Activated T-cell treated with anti-CD3 and anti-CD28 coated beads, Interleukin-2, amount 50 U/mL, for 48 hours (primary cell): ENCODE measurements around the gene RXFP3.
"Not testable (repeated sequence)": the region's sequence is repeated elsewhere in the genome, so short reads cannot be mapped to it uniquely, and the experiment has no call there.

Experiments used
- DNase-seq, 2 experiments: peaks; one replicate each; pipeline ENCODE4 v3.0.0-alpha.2; 2020

Gene RXFP3, protein sequence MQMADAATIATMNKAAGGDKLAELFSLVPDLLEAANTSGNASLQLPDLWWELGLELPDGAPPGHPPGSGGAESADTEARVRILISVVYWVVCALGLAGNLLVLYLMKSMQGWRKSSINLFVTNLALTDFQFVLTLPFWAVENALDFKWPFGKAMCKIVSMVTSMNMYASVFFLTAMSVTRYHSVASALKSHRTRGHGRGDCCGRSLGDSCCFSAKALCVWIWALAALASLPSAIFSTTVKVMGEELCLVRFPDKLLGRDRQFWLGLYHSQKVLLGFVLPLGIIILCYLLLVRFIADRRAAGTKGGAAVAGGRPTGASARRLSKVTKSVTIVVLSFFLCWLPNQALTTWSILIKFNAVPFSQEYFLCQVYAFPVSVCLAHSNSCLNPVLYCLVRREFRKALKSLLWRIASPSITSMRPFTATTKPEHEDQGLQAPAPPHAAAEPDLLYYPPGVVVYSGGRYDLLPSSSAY

DNA sequence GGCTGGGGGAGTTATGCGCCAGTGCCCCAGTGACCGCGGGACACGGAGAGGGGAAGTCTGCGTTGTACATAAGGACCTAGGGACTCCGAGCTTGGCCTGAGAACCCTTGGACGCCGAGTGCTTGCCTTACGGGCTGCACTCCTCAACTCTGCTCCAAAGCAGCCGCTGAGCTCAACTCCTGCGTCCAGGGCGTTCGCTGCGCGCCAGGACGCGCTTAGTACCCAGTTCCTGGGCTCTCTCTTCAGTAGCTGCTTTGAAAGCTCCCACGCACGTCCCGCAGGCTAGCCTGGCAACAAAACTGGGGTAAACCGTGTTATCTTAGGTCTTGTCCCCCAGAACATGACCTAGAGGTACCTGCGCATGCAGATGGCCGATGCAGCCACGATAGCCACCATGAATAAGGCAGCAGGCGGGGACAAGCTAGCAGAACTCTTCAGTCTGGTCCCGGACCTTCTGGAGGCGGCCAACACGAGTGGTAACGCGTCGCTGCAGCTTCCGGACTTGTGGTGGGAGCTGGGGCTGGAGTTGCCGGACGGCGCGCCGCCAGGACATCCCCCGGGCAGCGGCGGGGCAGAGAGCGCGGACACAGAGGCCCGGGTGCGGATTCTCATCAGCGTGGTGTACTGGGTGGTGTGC is at the start of gene RXFP3:
Gene RXFP3 (plus strand): TSS at position 6 of the 636 bp plus-strand sequence. CDS start 355 bp downstream, at position 361.
- DNase-seq = peak in 1 of 2 experiments; percentile 23

- no peak for DNase-seq
These were observed 48.9 kb upstream of the RXFP3 start for GRCh38 chr5:33887268-33887667.

DNA sequence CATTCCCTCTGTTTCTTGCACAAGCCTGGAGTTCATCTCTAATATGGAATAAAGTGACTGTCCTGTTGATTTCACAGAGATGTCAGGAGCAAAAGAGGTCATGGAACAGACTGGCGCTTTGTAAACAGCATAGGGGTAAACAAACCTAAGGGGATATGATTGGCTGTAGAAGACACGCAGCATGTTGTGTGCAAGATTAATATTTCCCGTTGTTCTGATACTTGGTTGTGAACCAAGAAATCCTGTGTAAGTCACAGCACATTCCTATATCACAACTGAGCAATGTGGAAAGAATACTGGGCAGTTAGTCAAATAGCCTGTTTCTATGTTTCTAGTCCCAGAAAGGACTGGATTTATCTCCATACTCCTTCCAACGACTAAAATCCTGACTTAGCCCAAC is 47.6 kb upstream of the RXFP3 start:
- no peak for DNase-seq

GRCh38 chr5:33890131-33891032 is 45.8 kb upstream of the RXFP3 start:
- no peak for DNase-seq

DNA sequence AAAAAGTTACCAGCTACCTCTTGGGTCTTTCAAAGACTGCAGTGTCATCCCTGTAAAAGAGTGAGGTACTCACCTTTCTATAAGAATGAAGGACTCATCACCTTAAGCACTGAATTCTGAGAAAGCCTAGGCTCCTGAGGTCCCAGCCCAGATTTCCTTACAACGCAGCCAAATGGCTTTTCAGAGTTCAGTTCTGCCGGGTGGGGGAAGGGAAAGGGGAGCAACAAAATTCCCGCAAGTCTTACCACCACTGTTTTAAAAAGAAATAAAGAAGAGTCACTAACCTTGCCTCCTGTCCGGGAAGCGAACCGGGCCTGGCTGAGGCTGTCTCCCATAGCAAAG is 44.8 kb upstream of the RXFP3 start:
- no peak for DNase-seq

DNA sequence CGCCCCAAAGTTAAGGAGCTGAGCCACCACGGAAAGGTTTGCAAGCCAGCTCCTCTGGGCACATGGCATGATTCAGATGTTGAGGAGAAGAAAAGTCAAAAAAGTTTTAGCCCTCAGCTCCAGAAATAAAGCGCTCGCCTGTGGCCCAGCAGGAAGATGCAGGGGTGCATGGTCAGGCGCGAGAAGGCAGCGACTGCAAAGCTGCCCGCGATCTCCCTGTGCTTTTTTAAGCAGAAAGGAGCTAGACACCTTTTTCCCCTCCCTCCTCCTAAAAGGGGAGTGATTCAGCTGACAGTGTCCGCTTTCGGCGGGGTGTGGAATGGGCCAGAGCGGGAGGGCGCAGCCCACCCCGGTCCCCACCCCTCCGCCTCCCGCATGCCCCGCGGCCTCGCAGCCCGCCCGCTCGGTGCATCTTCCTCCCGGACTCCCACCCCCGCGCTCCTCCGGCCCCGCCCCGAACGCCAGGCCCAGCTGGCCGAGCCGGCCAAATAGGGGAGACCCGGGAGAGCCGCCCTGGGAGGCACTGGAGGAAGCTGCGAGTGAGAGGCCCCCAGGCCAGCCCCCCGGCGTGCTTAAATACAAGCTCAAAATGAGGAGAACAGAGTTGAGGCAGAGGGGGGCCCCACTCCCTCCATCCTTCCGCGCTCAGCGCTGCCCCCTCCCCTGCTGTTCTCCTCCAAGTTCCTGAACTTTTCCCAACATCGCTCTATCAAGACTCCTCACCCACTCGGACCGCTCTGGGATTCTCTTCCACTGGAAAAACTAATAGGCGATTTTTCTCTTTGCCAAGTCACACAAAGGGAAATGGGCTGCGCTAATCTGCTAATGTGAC is 44.2 kb upstream of the RXFP3 start, which contains the start of gene ADAMTS12:
Gene ADAMTS12 (minus strand): TSS at position 203 of the 832 bp plus-strand sequence. CDS start 134 bp downstream, at position 69.
- no peak for DNase-seq

GRCh38 chr5:33892620-33893137 is 43.5 kb upstream of the RXFP3 start:
- DNase-seq = no peak

DNA sequence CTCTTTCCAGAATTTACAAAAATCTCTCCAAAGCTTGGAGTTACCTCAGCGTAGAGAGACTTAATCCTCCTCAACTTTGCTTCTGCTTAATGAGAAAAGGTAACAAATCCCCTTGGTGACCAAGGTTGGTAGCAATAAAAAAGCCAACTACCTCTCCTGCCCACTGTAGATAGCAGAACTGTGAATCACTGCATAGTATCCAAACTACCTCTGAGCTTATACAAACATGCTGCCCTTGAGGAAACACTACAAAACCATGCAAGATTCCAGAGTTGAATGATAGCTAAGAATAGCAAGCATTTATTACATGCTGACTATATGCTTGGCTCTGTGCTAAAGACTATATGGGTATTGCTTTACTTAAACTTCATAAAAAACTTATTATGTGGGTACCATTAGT is 41.6 kb upstream of the RXFP3 start:
- DNase-seq = no peak

GRCh38 chr5:33901156-33901555 is 35.0 kb upstream of the RXFP3 start:
- no peak for DNase-seq

DNA sequence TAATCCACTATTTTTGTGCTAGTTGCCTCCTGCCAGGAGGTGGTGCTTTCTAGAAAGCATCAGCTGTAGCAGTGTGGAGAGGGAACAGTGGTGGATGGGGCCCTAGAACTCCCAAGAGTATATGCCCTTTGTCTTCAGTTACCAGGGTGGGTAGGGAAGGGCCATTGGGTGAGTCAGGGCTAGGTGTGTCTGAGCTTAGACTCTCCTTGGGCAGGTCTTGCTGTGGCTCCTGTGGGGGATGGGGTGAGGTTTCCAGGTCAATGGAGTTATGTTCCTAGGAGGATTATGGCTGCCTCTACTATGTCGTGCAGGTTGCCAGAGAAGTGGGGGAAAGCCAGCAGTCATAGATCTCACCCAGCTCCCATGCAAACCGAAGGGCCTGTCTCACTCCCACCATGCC is 33.1 kb upstream of the RXFP3 start:
- DNase-seq = no peak

GRCh38 chr5:33905381-33905780 is 30.8 kb upstream of the RXFP3 start:
- no peak for DNase-seq

DNA sequence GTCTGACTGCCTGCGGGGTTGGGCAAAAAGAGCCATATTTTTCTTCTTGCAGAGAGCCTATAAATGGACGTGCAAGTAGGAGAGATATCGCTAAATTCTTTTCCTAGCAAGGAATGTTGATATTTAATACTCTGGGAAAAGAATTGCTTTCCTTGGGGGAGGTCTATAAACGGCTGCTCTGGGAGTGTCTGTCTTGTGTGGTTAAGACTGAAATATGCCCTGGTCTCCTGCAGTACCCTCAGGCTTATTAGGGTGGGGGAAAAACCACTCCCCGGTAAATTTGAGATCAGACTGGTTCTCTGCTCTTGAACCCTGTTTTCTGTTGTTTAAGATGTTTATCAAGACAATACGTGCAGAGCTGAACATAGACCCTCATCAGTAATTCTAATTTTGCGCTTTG is 29.9 kb upstream of the RXFP3 start:
- not testable (repeated sequence) for DNase-seq

GRCh38 chr5:33914844-33915243 is 21.3 kb upstream of the RXFP3 start:
- not testable (repeated sequence) for DNase-seq

DNA sequence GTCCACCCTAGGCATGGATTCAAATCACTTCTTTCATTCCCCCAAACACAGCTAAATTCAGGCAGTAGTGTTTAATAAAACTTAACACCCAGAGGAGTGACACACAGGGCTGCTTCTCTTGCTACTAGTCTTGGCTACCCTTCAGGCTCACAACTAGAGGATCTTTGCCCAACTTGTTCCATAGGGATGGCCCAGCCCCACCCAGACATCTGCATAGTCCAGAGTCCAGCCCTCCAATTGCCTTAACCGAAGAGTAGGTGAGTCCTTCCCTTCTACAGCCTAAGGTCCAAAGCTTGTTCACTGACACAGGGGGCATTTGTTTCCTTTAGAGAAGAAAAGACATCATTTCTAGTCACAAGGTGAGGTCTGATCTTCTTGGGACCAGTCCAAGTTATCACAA is 15.2 kb upstream of the RXFP3 start:
- no peak for DNase-seq

DNA sequence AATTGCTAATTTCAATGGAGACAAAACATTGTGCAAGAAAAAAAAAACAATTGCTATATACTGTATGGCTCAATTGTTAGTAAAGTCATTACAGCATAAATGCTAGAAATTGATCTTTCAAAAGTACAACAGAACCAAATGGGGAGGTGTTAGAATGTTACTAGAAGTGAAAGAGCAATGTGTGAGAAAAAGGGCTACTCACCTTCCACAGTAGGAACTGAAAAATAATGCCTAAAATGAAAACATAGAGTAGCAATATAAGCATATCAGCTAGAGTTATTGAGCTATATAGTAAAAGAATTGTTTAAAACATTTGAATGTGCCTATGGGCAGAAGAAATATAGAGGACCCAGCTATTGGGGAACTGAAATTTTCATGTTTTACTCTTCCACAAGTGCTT is 10.9 kb upstream of the RXFP3 start:
- no peak for DNase-seq

DNA sequence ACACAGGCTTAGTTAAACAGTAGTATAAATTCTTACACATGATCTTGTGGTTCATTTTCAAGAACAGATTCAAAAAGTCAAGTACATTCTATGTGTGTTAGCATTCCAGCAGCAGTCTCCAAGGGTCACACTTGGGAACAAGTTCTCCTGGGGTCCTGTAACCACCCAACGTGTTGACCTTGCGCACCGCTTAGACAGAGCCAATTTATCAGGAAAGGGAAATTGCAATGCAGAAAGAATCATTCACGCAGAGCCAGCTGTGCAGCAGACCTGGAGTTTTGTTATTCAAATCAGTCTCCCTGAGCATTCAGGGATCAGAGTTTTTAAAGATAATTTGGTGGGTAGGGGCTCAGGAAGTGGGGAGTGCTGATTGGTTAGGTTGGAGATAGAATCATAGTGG is 8.5 kb upstream of the RXFP3 start:
- DNase-seq = no peak

DNA sequence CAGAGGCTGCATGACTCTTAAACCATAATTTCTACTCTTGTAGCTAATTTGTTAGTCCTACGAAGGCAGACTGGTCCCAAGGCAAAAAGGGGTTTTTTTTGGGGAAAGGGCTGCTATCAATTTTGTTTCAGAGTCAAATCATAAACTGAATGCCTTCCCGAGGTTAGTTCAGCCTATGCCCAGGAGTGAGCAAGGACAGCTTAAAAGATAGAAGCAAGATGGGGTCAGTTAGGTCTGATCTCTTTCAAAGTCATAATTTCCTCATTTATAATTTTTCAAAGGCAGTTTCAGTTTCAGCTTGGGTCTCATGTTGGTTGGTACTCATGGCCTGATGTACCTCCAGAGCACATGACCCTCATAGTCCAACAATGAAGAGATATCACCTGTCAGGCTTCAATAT is 7.9 kb upstream of the RXFP3 start:
- no peak for DNase-seq

DNA sequence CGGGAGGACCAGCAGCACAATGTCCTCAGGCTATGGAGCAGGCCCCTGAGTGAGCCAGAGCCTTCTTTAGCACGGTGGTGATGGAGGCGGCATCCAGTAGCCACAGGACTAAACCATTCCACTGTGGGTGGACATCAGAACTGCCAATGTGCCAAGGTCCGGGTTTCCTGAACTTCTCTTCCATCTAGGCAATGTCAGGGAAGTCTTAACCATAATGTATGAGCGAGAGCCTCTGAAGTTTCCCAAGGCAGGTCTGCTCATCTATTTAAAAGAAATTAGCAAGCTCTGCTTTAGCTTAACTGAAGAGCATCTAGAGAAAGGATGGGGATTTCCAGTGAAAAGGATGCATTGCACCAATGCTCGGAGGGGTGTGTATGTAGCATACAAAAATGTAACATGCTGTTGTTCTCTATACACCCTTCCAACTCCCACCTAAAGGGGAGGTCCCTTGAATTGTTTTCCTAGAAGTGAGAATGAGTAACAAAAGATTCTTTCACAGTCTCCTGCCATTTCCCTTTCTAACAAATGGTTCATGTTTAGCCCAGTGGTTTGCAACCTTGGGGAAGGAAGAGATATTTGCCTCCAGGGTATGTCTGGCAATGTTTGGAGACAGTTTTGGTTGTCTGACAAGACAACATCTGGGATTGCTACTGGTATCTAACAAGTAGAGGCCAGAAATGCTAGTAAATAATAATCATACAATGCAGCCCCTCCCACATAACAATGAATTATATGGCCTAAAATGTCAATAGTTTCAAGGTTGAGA is 6.1 kb upstream of the RXFP3 start:
- DNase-seq = no peak

DNA sequence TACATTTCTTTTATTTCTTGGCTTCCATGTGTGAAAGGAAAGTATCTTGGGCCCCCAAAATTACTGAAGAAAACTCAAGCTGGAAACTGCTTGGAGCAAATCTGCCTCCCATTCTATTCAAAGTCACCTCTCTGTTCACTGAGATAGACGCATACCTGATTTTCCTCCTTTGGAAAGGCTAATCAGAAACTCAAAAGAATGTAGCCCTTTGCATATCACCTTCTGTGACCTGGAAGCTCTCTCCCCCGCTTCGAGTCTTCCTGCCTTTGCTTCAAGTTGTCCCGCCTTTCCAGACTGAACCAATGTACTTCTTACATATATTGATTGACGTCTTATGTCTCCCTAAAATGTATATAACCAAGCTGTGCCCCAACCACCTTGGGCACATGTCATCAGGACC is 5.0 kb upstream of the RXFP3 start:
- DNase-seq = no peak

- DNase-seq = no peak
These were observed 2.4 kb upstream of the RXFP3 start for GRCh38 chr5:33933723-33934169.

- DNase-seq = no peak
These were observed 2.0 kb upstream of the RXFP3 start for GRCh38 chr5:33934176-33934575.
